ENCODE results near the gene BTBD9. TPM values are rescaled to one million over a fixed set of nuclear protein-coding genes. Genes with fewer than 3 reads are reported as not detected.
"Not testable (repeated sequence)": the region's sequence is repeated elsewhere in the genome, so short reads cannot be mapped to it uniquely, and the experiment has no call there.

The BTBD9 gene
- total RNA-seq, 4 donors from 2014 or later: 15.4 to 50.0 (median 21.9) TPM

DNA sequence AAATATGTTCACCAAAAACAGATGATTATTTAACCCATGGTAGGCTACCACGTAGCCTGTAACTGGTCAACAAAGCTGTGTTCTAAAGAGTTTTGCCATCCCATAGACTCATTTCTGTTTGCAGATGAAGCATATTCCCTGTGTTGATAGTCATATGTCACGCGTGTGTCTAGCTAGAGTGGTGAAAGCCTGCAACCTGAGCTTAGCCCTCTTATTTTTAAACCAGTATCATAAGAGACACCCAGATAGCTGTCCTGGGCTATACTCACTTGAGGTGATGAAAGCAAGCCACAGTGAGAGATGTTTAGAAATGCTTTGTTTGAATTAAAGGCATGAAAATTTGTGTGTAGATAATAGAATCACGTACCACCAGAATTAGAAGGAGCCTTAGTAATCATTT, 512.4 kb downstream of the BTBD9 start:
- H3K9me3 ChIP-seq: no peaks in the 10 kb centered on the region
- no peaks in the 10 kb centered on the region for H3K27me3 ChIP-seq
- no peak overlapping the region for H3K4me3 ChIP-seq
- H3K4me1 ChIP-seq: peaks cover 3% of the 10 kb centered on the region
- peaks cover 16% of the 10 kb centered on the region for H3K36me3 ChIP-seq
- no peak overlapping the region for H3K27ac ChIP-seq
- WGBS: 98% methylated on average over 4 of the region's 4 CpGs
- TF ChIP-seq, protein P1, sequence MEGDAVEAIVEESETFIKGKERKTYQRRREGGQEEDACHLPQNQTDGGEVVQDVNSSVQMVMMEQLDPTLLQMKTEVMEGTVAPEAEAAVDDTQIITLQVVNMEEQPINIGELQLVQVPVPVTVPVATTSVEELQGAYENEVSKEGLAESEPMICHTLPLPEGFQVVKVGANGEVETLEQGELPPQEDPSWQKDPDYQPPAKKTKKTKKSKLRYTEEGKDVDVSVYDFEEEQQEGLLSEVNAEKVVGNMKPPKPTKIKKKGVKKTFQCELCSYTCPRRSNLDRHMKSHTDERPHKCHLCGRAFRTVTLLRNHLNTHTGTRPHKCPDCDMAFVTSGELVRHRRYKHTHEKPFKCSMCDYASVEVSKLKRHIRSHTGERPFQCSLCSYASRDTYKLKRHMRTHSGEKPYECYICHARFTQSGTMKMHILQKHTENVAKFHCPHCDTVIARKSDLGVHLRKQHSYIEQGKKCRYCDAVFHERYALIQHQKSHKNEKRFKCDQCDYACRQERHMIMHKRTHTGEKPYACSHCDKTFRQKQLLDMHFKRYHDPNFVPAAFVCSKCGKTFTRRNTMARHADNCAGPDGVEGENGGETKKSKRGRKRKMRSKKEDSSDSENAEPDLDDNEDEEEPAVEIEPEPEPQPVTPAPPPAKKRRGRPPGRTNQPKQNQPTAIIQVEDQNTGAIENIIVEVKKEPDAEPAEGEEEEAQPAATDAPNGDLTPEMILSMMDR (IDR thresholded peaks at IDR 0.05): no peak
- TF ChIP-seq POLR2AphosphoS5 (IDR thresholded peaks at IDR 0.05): no peak
- TF ChIP-seq EP300 (IDR thresholded peaks at IDR 0.05): no peak
- TF ChIP-seq POLR2A (IDR thresholded peaks at IDR 0.05): no peak
- no peak for DNase-seq (ENCODE audit: low spot score in 2 of 2)

DNA sequence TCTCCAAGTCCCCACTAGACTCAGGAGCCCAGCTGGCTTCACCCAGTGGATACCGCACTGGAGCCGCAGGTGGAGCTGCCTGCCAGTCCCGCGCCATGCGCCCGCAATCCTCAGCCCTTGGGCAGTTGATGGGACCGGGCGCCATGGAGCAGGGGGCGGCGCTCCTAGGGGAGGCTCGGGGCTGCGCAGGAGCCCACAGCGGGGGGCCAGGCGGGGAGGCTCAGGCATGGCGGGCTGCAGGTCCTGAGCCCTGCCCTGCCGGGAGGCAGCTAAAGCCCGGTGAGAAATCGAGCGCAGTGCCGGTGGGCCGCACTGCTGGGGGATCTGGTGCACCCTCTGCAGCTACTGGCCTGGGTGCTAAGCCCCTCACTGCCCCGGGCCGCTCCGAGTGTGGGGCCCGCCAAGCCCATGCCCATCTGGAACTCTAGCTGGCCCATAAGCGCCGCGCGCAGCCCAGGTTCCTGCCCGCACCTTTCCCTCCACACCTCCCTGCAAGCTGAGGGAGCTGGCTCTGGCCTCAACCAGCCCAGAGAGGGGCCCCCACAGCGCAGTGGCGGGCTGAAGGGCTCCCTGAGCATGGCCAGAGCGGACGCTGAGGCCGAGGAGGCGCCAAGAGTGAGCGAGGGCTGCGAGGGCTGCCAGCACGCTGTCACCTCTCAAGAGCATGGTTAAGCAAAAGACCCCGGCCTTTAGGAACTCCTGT, 515.4 kb downstream of the BTBD9 start:
- peaks cover 18% of the 10 kb centered on the region for H3K36me3 ChIP-seq
- not testable (repeated sequence) for H3K9me3 ChIP-seq

DNA sequence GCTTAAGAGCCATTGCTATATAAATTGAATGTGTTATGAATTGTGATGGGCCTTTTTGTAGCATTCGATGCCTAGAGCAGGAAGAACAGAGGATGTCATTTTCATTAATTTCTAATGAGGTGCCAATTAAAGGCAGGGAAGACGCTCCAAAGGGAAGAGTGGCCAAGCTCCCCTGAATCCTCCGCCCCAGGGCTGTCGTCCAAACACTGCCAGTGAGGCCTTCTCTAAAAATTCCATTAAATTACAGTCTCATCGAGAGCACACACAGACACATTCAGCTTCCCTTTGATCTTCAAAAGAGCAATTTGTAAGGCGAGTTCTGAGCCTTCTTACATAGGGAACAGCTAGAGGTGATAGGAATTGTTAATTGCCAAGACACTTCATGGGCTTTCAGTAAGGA, 520.2 kb downstream of the BTBD9 start:
- Histone ChIP-seq H3K4me3 (no peak overlapping the region), H3K9me3 (no peaks in the 10 kb centered on the region), H3K36me3 (peaks cover 11% of the 10 kb centered on the region), H3K27ac (no peak overlapping the region), H3K27me3 (no peaks in the 10 kb centered on the region), H3K4me1 (peaks cover 8% of the 10 kb centered on the region)
- TF ChIP-seq, protein P1 (IDR thresholded peaks at IDR 0.05): no peak
- no peak for TF ChIP-seq POLR2A (IDR thresholded peaks at IDR 0.05)
- no peak for TF ChIP-seq EP300 (IDR thresholded peaks at IDR 0.05)
- 66% methylated on average over 6 of the region's 6 CpGs for WGBS
- no peak for DNase-seq (ENCODE audit: low spot score in 2 of 2)

More for the DNA sequence above, 515.4 kb downstream of the BTBD9 start:
- not testable (repeated sequence) for H3K4me3 ChIP-seq; H3K27me3 ChIP-seq; H3K27ac ChIP-seq; H3K4me1 ChIP-seq; DNase-seq (ENCODE audit: low spot score in 2 of 2)
- WGBS: 95% methylated on average over 4 of the region's 40 CpGs

DNA sequence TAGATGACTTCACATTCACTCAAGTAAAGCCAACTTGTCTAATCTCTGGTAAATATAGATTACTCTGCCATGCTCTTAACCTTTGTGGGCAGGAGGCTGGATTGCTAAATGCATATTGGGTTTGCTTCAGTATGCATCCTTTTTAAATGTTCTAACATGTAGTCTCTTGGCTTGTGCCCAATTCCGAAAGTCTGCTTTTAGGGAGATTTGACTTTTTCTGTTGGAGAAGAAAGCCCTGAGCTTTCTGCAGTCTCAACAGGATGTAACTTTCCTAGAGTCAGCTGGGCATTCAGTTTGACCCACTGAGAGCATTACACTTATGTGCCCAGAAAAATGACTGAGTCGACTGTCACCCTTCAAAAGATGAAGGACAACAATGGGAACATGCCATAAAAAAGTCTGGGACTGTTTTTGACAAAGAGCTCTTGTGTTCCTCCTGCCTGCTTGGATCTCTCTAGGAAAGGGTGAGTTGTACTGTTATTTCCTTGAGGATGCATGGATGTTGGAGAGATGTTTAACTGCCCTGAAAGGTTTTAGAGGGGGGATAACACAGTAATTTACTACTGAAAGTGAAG, 520.9 kb downstream of the BTBD9 start:
- 59% methylated on average over 2 of the region's 2 CpGs for WGBS
- TF ChIP-seq, protein P1 (IDR thresholded peaks at IDR 0.05): no peak
- TF ChIP-seq POLR2AphosphoS5 (IDR thresholded peaks at IDR 0.05): no peak
- TF ChIP-seq POLR2A (IDR thresholded peaks at IDR 0.05): no peak
- TF ChIP-seq EP300 (IDR thresholded peaks at IDR 0.05): no peak
- no peaks in the 10 kb centered on the region for H3K27me3 ChIP-seq
- H3K9me3 ChIP-seq: no peaks in the 10 kb centered on the region
- peaks cover 4% of the 10 kb centered on the region for H3K36me3 ChIP-seq
- no peak for DNase-seq (ENCODE audit: low spot score in 2 of 2)
- H3K4me1 ChIP-seq: peaks cover 8% of the 10 kb centered on the region
- H3K4me3 ChIP-seq: no peak overlapping the region
- H3K27ac ChIP-seq: no peak overlapping the region

Other genes starting within 250 kb of the BTBD9 start
- gene GLO1, start 63.2 kb upstream of the BTBD9 start, total RNA-seq: 100 to 1,000 TPM in 1 of 4 donors, 10 to 100 TPM in 3; 43.5 to 124 (median 80.7) TPM
- gene DNAH8, start 75.4 kb upstream of the BTBD9 start, total RNA-seq: under 1 TPM in 3 of 4 donors, not detected in 1; 0.04 to 0.23 (median 0.08) TPM